Epithelial cell of esophagus (primary cell): Measurements from ENCODE around the gene UTP11.
A peak's percentile ranks its signal among the peaks of the same experiment; 100 is the strongest.

Source experiments
- DNase-seq: peaks from one replicate; pipeline ENCODE4 v3.0.0; 2010; ENCODE audit warnings: low read depth
- H3K4me3 ChIP-seq: 2 replicates; pipeline ENCODE4 v1.5.1; 2011; ENCODE audit warnings: mild to moderate bottlenecking, low read length, control low read depth
- TF ChIP-seq, protein P1 (sequence below): IDR thresholded peaks from 2 replicates; pipeline ENCODE4 v1.5.1; 2011; ENCODE audit warnings: low read depth, mild to moderate bottlenecking, low read length, control low read depth, inconsistent platforms; ENCODE audit not compliant: insufficient read depth; ENCODE audit errors: missing control alignments

Gene UTP11

DNA sequence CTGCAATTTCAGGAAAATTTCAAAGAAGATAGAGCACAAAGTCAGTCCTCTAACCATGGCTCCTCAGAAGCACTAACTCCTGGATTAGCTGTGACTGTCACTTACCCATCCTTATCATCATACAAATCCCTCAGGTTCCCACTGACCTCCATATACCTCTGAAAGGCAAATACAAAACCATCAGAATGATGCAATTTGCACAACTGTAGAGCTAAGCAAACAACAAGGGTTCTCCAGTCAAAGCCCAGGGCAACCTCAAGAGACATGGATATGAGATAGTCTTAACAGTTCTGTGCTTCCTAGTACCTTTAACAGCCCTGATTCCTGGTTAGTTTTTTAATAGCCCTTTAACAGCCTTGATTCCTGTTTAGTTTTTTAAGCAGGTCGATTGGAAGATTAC, 24.9 kb upstream of the UTP11 start:
- DNase-seq: no peak
- no peak overlapping the region for H3K4me3 ChIP-seq
- TF ChIP-seq, protein P1, sequence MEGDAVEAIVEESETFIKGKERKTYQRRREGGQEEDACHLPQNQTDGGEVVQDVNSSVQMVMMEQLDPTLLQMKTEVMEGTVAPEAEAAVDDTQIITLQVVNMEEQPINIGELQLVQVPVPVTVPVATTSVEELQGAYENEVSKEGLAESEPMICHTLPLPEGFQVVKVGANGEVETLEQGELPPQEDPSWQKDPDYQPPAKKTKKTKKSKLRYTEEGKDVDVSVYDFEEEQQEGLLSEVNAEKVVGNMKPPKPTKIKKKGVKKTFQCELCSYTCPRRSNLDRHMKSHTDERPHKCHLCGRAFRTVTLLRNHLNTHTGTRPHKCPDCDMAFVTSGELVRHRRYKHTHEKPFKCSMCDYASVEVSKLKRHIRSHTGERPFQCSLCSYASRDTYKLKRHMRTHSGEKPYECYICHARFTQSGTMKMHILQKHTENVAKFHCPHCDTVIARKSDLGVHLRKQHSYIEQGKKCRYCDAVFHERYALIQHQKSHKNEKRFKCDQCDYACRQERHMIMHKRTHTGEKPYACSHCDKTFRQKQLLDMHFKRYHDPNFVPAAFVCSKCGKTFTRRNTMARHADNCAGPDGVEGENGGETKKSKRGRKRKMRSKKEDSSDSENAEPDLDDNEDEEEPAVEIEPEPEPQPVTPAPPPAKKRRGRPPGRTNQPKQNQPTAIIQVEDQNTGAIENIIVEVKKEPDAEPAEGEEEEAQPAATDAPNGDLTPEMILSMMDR: no peak

DNA sequence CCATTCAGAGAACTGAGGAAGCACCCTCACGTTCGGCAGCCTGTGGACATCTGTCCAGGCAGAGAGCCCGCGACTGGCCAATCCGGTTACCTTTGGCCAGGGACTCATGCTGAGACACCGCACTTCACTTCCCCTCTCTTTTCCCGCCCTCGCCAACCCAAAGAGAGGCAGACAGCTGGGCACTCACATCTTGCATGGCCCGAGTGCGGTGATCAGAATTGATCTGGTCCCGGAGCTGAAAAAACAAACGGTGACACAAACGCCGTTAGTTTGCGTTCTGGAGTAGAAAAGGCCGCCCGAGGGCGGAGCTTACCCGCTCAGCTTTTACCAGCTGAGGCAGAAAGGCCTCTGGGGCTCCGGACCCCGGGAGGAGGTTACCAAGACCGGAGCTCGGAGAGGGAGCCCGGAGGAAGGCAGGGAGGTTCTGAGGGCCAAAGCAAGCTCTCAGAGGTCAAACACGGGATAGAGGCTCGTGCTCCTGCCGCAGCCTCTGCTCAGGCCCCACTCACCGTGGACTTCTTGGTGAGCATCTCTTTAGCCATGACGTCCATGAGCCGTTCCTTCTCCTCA, 23.1 kb upstream of the UTP11 start:
- H3K4me3 ChIP-seq: peak overlapping the region; percentile 98
- peak; percentile 47 for DNase-seq
- TF ChIP-seq, protein P1: no peak

DNA sequence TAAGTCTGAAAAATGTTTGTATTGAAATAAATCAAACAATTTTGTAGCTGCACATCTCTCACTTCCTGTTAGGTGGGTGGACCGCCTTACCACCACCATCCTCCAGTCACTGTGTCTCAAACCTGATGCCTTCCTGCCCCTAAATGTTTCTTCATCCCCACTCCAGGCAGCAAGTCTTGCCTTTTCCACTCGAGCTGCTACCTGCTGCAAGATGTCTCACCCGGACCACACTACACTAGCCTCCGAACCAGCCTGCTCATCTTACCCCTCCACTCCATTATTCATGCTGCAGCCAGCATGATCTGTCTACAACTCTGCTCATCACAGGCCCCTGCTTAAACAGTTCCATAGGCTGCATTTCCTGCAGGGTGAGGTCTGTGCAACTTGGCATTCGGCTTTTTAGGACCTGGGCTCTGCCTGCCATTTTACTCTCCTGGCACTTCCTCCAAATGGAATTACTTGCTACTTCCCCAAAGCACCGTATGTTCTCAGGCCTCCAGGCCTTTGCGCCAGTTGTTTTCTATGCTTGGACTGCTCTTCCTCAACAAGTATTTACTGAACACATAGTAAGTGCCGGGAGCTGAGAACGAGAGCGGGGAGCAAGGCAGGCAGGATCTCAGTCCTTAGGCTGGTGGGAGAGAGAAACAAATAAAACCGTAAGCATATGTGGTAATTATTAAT, 17.5 kb upstream of the UTP11 start:
- DNase-seq: no peak
- no peak overlapping the region for H3K4me3 ChIP-seq
- TF ChIP-seq, protein P1: no peak

DNA sequence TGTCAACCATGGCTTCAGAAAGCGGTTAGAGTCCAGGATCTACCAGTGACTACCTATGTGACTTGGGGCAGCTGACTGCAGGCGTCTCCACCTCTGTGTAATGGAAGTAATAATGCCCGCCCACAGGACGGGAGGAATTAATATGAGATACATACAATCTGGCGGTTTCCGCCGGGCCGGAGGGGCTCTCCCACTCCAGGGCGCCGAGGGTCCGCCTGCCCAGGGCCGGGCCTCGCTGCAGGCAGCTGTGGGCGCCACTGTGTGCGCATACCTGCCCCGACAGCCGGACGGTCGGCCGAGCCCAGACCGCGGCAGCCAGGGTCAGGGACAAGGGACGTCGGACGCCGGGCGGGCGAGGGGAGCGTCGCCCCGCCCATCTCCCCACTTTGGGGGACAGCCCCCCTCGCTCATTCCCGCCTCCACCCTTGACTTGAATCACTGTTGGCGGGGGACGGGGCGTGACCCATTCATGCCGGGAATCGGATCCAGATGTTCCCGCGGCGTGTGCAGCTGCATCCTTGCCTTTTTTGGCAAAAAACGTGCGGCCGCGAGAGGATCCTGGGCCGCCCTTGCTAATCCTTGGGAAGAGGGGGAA, 16.7 kb upstream of the UTP11 start:
- TF ChIP-seq, protein P1: no peak
- H3K4me3 ChIP-seq: peak overlapping the region; percentile 43
- peak; percentile 56 for DNase-seq

DNA sequence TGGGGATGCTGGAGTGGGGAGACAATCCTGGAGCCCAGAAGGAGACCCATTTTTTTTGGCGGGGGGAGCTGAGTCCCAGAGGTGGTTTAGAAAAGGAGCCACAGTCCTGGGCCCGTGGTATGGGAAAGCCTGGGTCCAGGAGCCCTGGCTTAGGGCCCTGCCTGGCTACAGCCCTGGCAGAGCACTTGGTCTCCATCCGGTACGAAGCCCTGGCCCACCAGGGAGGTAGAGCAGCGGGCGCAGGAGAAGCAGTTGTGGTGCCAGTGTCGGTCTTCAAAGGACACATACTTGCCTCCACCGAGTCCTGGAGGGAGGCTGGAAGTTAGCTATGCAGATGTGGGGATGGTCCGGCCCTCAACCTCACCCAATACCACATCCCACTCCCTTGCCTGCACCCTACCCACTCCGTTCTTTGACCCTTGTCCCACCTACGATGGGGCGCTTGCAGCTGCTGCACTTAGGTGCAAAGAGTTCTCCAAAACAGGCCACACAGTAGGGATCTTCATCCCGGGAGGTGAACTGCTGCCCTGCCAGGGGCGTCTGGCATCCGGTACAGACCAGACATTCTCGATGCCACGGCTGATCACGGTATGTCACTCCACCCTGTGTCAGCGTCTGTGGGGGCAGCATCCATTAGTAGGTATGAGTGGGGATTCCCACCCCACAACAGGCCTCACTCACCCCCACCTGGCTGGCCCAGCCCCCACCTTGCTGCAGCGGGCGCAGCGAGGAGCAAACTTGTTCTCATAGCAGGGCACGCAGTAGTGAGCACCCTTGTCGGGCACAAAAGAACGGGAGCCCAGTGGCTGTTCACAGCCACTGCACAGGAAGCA, 15.1 kb upstream of the UTP11 start:
- no peak for DNase-seq
- TF ChIP-seq, protein P1: no peak
- no peak overlapping the region for H3K4me3 ChIP-seq

DNA sequence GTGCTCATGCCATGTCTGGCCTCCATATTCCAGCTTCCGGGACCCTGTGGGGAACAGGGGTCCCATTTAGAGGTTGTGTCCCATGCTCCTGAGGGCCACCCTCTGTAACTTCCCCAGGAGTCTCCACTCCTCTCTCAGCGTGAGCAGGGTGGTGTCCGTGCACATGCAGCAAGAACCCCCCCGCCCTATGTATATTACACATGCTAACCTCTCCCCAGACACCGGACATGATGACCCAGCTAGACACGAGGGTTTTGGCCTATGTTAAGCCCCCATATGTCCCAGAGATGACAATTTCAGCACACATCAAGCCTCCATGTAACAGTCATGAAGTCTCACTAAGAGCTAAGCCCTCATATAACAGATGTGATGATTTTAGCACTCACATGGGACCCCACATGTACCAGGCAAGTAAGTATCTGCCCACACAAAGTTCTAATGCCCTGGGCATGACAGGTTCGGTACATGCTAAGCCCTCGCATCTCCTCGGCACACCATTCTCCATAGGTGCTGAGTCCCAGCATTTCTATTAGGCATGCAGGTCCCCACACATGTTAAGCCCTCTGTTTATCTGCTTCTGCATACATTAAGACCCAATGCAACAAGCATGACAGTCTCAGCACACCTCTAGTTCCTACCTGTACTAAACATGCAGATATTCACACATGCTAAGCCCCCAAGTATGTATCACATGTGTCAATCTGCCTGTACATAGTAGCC, 14.3 kb upstream of the UTP11 start:
- TF ChIP-seq, protein P1: no peak
- no peak overlapping the region for H3K4me3 ChIP-seq
- no peak for DNase-seq
